Epithelial cell of proximal tubule (primary cell): Measurements from ENCODE around the gene LINC00305. TPM values are rescaled to one million over a fixed set of nuclear protein-coding genes. Genes with fewer than 3 reads are reported as not detected.

Experiments used
- DNase-seq: peaks from one replicate; pipeline ENCODE4 v3.0.0-alpha.2; 2011; ENCODE audit warnings: low read depth
- H3K4me3 ChIP-seq: 2 replicates; pipeline ENCODE4 v1.5.1; 2011; ENCODE audit warnings: low read depth, mild to moderate bottlenecking, low read length
- CTCF ChIP-seq: conservative IDR thresholded peaks from 2 replicates; pipeline ENCODE4 v1.5.1; 2012; ENCODE audit warnings: low read depth, mild to moderate bottlenecking, low read length
- total RNA-seq: library from RNA; depleted of rRNA; stranded (reverse); fragments of >200 nt; gene quantifications from 2 replicates; pipeline ENCODE4 v1.2.3, GENCODE V29; 2015

The LINC00305 gene
- total RNA-seq, 1 donor from 2014 or later: not detected

GRCh38 chr18:64100116-64100922 lies 48.6 kb downstream of the LINC00305 start:
- no peak for DNase-seq
- H3K4me3 ChIP-seq: no peak overlapping the region
- no peak for TF ChIP-seq CTCF

GRCh38 chr18:64099244-64099643 lies 49.6 kb downstream of the LINC00305 start:
- H3K4me3 ChIP-seq: no peak overlapping the region
- TF ChIP-seq CTCF: no peak
- no peak for DNase-seq

- DNase-seq: no peak
- H3K4me3 ChIP-seq: no peak overlapping the region
- peak; percentile 40 for TF ChIP-seq CTCF
Observed at GRCh38 chr18:64097497-64097896, 51.4 kb downstream of the LINC00305 start.

GRCh38 chr18:64095056-64095455 lies 53.8 kb downstream of the LINC00305 start:
- DNase-seq: no peak
- no peak for TF ChIP-seq CTCF

GRCh38 chr18:64094210-64094609 lies 54.7 kb downstream of the LINC00305 start:
- TF ChIP-seq CTCF: no peak
- H3K4me3 ChIP-seq: no peak overlapping the region
- DNase-seq: no peak

More at GRCh38 chr18:64095056-64095455, 53.8 kb downstream of the LINC00305 start:
- no peak overlapping the region for H3K4me3 ChIP-seq

GRCh38 chr18:64091526-64091925 lies 57.4 kb downstream of the LINC00305 start:
- TF ChIP-seq CTCF: no peak
- H3K4me3 ChIP-seq: no peak overlapping the region
- no peak for DNase-seq

GRCh38 chr18:64090876-64091275 lies 58.0 kb downstream of the LINC00305 start:
- DNase-seq: no peak
- no peak overlapping the region for H3K4me3 ChIP-seq
- no peak for TF ChIP-seq CTCF
